ENCODE data around the gene DOCK3. TPM values are rescaled to one million over a fixed set of nuclear protein-coding genes. Genes with fewer than 3 reads are reported as not detected.

The DOCK3 gene
- total RNA-seq, 1 experiment from 2014 or later = 0.15 TPM

- Histone ChIP-seq H3K9me2 (replicated peaks; ENCODE audit: low read length) (no peaks in the 10 kb centered on the region), H4K20me1 (ENCODE audit: low read length) (peaks cover 51% of the 10 kb centered on the region), H3K4me2 (ENCODE audit: low read length) (peak within 1 kb of the TSS; percentile 88), H3K9ac (ENCODE audit: low read length) (peak within 1 kb of the TSS; percentile 83), H3K4me3 (ENCODE audit: low read length) (peak within 1 kb of the TSS; percentile 73), H3F3A (ENCODE audit: low read length, unreplicated experiment) (no peaks in the 10 kb centered on the region), H3K9me3 (ENCODE audit: low read length) (no peaks in the 10 kb centered on the region), H3K27ac (ENCODE audit: low read length) (peak within 1 kb of the TSS; percentile 38; the same call in 1 of the 2 replicates), H3K27me3 (ENCODE audit: low read length) (no peaks in the 10 kb centered on the region), H2AFZ (ENCODE audit: low read length) (peak within 1 kb of the TSS; percentile 47; the same call in 1 of the 2 replicates), H3K79me2 (ENCODE audit: low read length) (peaks cover 73% of the 10 kb centered on the region), H3K4me1 (ENCODE audit: insufficient read depth, low read length) (peaks cover 48% of the 10 kb centered on the region), H3K36me3 (ENCODE audit: low read depth, low read length) (peaks cover 71% of the 10 kb centered on the region)
- TF ChIP-seq CTCF (conservative IDR thresholded peaks at IDR 0.05; ENCODE audit: low read depth, low read length) (no peak; the same call in 1 of the 2 replicates), EZH2 (IDR thresholded peaks at IDR 0.05; ENCODE audit: low read length, unreplicated experiment) (no peak), EZH2phosphoT487 (IDR thresholded peaks at IDR 0.05; ENCODE audit: borderline replicate concordance, low read length) (no peak)
- ChIA-PET POLR2A (ENCODE audit: unreplicated experiment) (no interaction called here), CTCF (interaction anchor here (0.6 kb wide), 2 partner anchors 83 to 931 kb away, joined by 4 to 7 read pairs; no protein-coding TSS in a partner anchor)
- no TSS peak for BruUV-seq (replicated peaks)
- ATAC-seq (peak; percentile 91), DNase-seq (peak; percentile 97)
- intact Hi-C loops (cut with micrococcal nuclease) = no loop called here
Measured at GRCh38 chr3:51391075-51391565, 716.4 kb downstream of the DOCK3 start, which contains the start of gene RBM15B. TSS of gene RBM15B (plus strand) at chr3:51391285. CDS start at chr3:51391400, 115 bp downstream.

- CTCF ChIA-PET = interaction anchor here (0.6 kb wide), 1 partner anchor 83 kb away, joined by 4 read pairs; no protein-coding TSS in a partner anchor
- H4K20me1 ChIP-seq (ENCODE audit: low read length) = peaks cover 48% of the 10 kb centered on the region
- intact Hi-C loops (cut with micrococcal nuclease) = no loop called here
- H2AFZ ChIP-seq (ENCODE audit: low read length) = peak overlapping the region; percentile 40; the same call in 1 of the 2 replicates
- TF ChIP-seq CTCF (conservative IDR thresholded peaks at IDR 0.05; ENCODE audit: low read depth, low read length) (no peak), EZH2 (IDR thresholded peaks at IDR 0.05; ENCODE audit: low read length, unreplicated experiment) (no peak), EZH2phosphoT487 (IDR thresholded peaks at IDR 0.05; ENCODE audit: borderline replicate concordance, low read length) (no peak)
- no peaks in the 10 kb centered on the region for H3F3A ChIP-seq (ENCODE audit: low read length, unreplicated experiment)
- peaks cover 69% of the 10 kb centered on the region for H3K79me2 ChIP-seq (ENCODE audit: low read length)
- peak overlapping the region; percentile 38; the same call in 1 of the 2 replicates for H3K27ac ChIP-seq (ENCODE audit: low read length)
- no peaks in the 10 kb centered on the region for H3K9me2 ChIP-seq (replicated peaks; ENCODE audit: low read length)
- H3K4me3 ChIP-seq (ENCODE audit: low read length) = peak overlapping the region; percentile 73
- peaks cover 75% of the 10 kb centered on the region for H3K36me3 ChIP-seq (ENCODE audit: low read depth, low read length)
- H3K4me1 ChIP-seq (ENCODE audit: insufficient read depth, low read length) = peaks cover 41% of the 10 kb centered on the region
- peak overlapping the region; percentile 83 for H3K9ac ChIP-seq (ENCODE audit: low read length)
- POLR2A ChIA-PET (ENCODE audit: unreplicated experiment) = no interaction called here
- no TSS peak for BruUV-seq (replicated peaks)
- no peaks in the 10 kb centered on the region for H3K9me3 ChIP-seq (ENCODE audit: low read length)
- H3K4me2 ChIP-seq (ENCODE audit: low read length) = peak overlapping the region; percentile 88
- DNase-seq (peak; percentile 13), ATAC-seq (peak; percentile 0)
- H3K27me3 ChIP-seq (ENCODE audit: low read length) = no peaks in the 10 kb centered on the region
Measured at GRCh38 chr3:51391566-51392354, 717.0 kb downstream of the DOCK3 start.

Data from PC-3 (cell line).